ENCODE measurements around the gene SPTLC3.

The SPTLC3 gene

GRCh38 chr20:12987261-12987660 is 21.5 kb upstream of the SPTLC3 start:
- DNase-seq: no peak

- no peak for DNase-seq
These were observed 19.1 kb upstream of the SPTLC3 start for GRCh38 chr20:12989586-12990115.

- DNase-seq: no peak
These were observed 11.6 kb upstream of the SPTLC3 start for GRCh38 chr20:12997128-12997655.

GRCh38 chr20:12998046-12998445 is 10.7 kb upstream of the SPTLC3 start:
- no peak for DNase-seq

- DNase-seq: no peak
These were observed 9.6 kb upstream of the SPTLC3 start for GRCh38 chr20:12999201-12999600.

- DNase-seq: no peak
These were observed 6.5 kb upstream of the SPTLC3 start for GRCh38 chr20:13002251-13002650.

- DNase-seq: no peak
These were observed 1.9 kb upstream of the SPTLC3 start for GRCh38 chr20:13006825-13007224.

GRCh38 chr20:13007596-13007995 is 1.2 kb upstream of the SPTLC3 start:
- DNase-seq: no peak

- DNase-seq: no peak
These were observed 1.1 kb downstream of the SPTLC3 start for GRCh38 chr20:13009682-13010406.

GRCh38 chr20:13012886-13013285 is 4.1 kb downstream of the SPTLC3 start:
- no peak for DNase-seq

- DNase-seq: no peak
These were observed 4.6 kb downstream of the SPTLC3 start for GRCh38 chr20:13013411-13013810.

- DNase-seq: no peak
These were observed 8.5 kb downstream of the SPTLC3 start for GRCh38 chr20:13017235-13017634.

GRCh38 chr20:13017883-13018535 is 9.2 kb downstream of the SPTLC3 start:
- no peak for DNase-seq

GRCh38 chr20:13021205-13021970 is 12.6 kb downstream of the SPTLC3 start:
- no peak for DNase-seq

GRCh38 chr20:13022401-13023155 is 13.8 kb downstream of the SPTLC3 start:
- no peak for DNase-seq

- no peak for DNase-seq
These were observed 15.8 kb downstream of the SPTLC3 start for GRCh38 chr20:13024596-13024995.

- no peak for DNase-seq
These were observed 16.4 kb downstream of the SPTLC3 start for GRCh38 chr20:13025181-13025580.

GRCh38 chr20:13028001-13028400 is 19.2 kb downstream of the SPTLC3 start:
- DNase-seq: no peak

- no peak for DNase-seq
These were observed 19.9 kb downstream of the SPTLC3 start for GRCh38 chr20:13028673-13029072.

- DNase-seq: no peak
These were observed 21.1 kb downstream of the SPTLC3 start for GRCh38 chr20:13029687-13030375.

GRCh38 chr20:13031751-13032150 is 23.0 kb downstream of the SPTLC3 start:
- no peak for DNase-seq

- DNase-seq: no peak
These were observed 25.3 kb downstream of the SPTLC3 start for GRCh38 chr20:13034115-13034514.

All from activated effector memory CD4-positive, alpha-beta T cell treated with Interleukin-2 at 50 U/mL for 16 hours (primary cell).